HG03432 (cell line): ENCODE data around the gene ADRA2B.

ENCODE experiments used
- ATAC-seq: cut with Tn5 transposase; IDR thresholded peaks from one replicate; pipeline ENCODE4 v1.9.1; 2021; ENCODE audit warnings: mild to moderate bottlenecking, moderate library complexity; ENCODE audit not compliant: unreplicated experiment

ADRA2B gene

DNA sequence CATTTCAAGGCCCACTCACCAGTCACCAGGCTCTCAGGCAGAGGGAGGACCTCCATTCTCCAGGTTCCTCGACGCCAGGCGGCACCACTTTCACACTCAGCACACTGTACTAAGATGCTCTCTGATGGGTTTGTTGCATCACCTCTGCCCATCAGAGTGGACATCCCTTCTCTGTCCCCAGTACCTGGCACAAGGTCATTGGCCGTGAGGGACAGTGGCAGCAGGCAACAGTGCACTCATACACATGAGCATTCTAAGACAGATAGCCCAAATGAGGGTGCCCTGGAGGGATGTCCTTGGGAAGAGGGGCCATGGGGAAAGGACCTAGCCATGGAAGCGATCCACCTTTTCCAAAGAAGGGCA is 3.0 kb upstream of the ADRA2B start:
- no peak for ATAC-seq

DNA sequence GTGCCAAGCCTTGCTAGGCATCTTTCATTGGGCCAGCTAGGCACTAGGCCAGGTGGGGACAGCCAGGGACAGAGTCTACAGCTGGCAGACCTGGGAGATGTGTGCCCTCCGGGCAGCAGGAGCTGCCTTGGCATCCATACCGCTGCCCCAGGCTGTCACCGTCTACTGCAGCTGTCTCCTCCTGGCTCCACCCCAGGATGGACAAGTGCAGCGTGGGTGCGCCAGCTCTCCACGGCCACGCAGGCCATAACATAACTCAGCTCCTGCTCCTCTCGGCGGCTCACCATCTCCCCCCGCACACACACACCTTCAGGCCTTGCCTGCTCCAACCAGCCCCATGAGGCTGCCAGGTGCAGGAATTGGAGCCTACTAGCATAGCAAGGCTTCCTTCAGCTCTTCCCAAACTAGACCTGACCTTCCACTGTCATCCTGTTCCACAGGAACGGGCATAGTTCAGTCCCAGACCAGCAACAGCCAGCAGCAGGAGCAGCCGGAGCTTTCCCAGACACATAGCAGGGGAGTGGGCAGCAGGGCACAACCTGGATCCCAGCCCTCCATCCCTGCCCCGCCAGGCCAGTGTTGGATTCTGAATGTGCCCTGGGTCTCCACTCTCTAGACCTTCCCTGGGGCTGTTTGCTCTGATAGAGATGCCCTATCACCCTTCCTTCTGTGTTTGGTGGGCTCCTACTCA is 2.5 kb upstream of the ADRA2B start:
- no peak for ATAC-seq

DNA sequence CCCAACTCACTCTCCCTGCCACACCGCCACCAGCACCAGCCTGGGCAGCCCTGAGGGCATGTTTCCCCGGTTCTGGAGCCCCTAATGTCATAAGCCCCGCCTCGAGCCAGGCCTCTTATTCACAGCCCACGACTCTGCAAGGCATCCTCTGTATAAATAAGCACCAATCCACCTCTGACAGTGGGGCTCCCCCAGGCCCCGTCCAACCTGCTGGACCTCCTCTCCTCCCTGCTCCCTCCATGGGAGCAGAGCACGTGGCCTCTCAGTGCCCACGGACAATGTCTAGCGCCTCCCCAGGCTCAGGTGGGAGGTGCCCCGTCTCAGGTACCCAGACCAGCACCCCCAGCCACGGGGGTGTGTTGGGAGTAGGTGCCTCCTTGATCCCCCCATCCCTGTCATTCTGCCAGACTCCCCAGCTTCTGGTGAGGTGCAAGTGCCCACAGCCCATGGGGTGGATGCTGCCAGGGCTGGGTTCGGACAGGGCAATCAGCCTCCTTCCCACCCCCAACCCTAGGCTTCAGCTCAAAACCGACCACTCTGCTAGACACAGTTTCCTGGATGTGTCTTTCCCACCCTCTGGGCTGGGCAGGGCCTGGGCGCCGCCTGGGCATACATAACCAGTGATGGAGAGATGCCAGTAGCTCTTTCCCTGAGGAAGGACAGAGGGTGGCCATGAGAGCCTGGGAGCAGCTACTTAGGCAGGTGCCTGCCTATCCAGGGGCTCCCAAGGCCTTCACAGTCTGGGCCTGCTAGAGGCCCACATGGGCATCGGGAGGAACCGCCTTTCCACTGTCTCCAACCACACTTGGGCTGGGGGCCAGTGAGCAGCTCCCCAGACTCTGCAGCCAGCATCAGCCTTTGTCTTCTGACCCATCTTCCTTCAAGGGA is 1.6 kb upstream of the ADRA2B start:
- no peak for ATAC-seq

- peak; percentile 78 for ATAC-seq
Observed at GRCh38 chr2:96116879-96117533, 635 bp upstream of the ADRA2B start.

DNA sequence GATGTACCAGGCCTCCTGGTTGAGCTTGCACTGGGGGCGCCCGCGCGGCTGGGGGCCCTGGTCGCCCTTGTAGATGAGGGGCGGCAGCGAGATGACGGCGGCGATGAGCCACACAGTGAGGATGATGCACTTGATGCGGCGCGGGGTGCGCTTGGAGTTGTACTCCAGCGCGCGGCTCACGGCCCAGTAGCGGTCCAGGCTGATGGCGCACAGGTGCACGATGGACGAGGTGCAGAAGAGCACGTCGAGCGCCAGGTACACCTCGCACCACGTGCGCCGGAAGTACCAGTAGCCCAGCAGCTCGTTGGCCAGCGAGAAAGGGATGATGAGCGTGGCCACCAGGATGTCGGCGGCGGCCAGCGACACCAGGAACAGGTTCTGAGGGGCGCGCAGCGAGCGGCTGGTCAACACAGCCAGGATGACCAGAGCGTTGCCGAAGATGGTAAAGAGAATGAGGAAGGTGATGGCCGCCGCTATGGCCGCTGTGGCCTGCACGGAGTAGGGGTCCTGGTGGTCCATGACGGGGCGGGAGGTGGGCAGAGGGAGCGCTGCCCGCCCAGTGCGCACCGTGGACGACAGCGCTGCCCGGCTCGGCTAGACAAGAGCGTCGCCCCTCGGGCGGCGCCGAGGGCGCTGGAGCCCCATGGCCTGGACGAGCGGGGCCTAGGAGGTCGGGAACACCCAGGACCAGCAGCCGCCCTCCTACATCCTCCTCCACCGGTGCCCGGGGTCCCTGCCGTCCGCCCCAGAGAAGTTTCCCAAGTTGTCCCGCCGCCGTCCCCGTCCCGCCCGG is 544 bp downstream of the ADRA2B start:
- ATAC-seq: no peak

GRCh38 chr2:96114903-96115581 is 1.3 kb downstream of the ADRA2B start:
- ATAC-seq: no peak

DNA sequence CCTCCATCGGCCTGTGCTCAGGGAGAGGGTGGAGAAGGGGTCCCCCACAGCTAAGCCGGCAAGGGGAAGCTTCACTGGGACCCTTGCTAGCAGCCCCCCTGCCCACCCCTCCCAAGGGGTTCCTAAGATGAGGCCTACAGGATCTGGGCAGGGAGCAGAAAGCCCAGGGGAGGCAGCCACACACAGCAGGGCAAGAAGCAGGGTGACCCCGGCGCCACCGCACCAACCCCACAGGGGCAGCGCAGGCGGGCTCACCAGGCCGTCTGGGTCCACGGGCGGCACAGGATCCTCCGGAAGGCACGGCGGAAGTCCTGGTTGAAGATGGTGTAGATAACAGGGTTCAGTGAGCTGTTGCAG is 1.8 kb downstream of the ADRA2B start:
- no peak for ATAC-seq

DNA sequence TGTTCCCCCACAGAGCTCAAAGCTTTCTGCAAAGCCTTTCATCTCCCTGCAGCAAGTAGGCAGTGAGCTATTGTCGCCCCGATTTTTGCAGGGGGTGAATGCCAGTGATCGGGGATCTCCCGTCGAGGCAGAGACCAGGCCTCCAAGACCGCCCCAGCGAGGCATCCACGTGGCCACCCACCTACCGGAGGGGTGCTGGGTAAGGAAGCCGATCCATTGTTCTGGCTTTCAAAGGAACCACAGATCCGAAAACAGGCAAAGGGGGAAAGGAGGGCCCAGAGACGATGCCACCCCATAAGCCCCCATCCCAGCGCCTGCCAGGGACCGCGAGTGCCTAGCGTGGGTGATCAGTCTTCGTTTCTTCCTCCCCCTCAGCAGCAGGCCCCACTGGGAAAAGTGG is 2.4 kb downstream of the ADRA2B start:
- no peak for ATAC-seq

GRCh38 chr2:96113367-96113677 is 3.0 kb downstream of the ADRA2B start:
- ATAC-seq: no peak

DNA sequence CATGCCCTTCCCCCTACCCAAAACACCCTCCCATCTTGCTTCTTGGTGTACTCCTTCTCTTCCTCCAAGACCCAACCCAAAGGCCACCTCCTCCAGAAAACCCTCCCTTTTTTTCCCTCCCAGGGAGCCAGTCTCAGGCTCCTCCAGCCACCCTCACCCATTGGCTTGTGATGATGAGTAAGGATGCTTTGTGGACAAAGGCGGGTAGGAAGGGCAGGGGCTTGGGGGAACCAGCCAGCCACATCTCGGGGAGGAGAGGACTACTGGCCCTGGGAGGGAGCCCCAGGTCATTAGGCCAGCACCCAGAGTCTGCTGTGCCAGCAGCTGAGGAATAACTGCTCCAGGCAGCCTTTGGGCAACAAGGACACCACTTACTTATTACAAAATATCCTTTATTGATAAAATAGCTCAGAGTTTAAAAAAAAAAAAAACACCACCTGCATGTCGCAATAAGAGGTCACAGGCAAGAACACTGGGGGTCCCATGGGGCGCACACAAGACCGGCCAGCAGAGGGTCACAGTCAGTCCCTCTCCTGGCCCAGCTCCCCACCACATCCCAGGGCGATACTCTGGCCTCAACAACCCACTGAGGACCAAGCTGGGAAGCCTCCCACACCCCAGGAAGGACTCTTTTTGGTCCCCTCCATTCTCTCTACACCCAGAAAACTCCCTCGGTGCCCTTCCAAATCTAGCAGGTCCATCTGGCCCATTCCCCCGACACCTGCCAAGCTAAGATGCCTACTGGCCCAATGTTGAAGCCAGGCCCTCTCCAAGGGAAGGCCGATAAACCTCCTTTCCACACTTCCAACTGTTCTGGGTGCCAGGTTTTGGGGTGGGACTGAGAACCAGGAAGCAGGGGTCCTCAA is 3.6 kb downstream of the ADRA2B start:
- no peak for ATAC-seq

DNA sequence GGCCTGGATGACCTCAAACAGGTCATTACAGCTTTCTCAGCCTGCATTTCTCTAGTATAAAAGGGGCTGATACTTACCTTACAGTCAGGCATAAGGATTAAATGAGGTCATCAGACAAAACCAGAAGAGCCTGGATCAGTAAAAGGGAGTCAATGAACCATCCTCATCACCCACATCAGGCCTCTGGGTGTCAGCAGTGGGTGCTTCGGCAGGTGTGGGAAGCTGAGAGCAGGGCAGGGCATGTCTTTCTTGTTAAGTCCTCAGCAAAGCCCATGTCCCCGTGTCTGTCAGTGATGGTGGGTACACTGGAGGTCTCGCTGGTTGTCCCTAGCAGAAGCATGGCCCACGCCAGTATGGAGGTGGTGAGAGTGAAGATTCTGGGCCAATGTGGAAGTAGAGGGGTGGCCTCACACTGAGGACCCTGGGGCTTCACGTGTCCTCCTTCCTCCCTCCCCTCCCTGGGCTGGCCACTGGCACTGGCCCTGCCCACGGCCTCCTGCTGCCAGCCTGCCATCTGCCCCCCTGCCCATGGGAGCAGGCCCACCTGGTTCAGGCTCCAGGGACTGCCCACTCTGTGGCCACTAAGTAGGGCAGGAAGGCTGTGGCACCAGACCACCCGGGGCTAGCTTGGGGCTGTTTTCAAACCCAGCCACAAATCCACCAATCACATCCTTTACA is 4.4 kb downstream of the ADRA2B start:
- ATAC-seq: no peak

GRCh38 chr2:96111257-96111640 is 5.1 kb downstream of the ADRA2B start:
- ATAC-seq: no peak

- ATAC-seq: no peak
Observed at GRCh38 chr2:96110621-96111256, 5.6 kb downstream of the ADRA2B start.

DNA sequence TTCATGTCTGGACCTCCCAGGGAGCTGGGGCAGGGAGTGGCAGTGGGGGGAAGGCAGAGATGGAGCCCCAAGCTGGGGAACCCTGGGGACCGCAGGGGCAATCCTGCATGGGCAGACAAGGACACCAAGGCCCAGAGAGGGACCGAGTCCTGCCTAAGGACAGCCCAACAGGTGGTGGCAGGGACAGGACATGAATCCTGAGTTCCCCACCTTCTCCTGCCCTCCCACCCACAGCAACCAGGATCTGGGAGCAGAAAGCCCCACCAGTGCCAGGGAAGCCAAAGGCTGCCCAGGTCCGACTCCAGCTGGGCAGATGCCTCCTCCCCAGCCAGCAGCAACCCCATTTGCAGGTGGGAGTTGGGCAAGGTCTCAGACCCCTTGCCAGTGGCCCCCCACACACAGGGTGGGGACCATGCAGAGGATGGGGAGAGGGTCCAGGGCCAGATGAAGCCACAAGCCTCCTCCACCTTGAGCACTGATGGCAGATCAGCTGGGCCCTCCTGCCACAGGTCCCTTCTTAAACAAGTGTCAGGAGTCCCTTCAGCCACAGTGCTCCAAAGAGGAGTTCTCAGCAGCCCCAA is 6.3 kb downstream of the ADRA2B start:
- ATAC-seq: no peak

DNA sequence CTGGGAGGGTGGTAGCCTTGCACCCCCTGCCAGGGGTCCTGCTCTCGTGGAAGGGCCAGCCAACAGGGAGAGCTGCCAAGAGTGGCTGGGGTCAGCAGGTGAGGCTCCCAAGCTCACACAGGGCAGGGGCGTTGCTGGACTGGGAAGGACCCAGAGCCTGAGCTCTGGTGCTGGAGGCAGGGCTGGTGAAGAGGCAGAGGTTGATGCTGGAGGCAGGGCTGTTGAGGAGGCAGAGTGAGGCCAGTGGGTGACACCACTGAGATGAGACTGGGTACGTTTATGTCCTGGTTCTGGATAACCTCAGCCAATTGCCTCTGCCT is 7.0 kb downstream of the ADRA2B start:
- ATAC-seq: no peak

GRCh38 chr2:96108541-96109360 is 7.6 kb downstream of the ADRA2B start:
- ATAC-seq: no peak

GRCh38 chr2:96108151-96108540 is 8.2 kb downstream of the ADRA2B start:
- ATAC-seq: no peak

DNA sequence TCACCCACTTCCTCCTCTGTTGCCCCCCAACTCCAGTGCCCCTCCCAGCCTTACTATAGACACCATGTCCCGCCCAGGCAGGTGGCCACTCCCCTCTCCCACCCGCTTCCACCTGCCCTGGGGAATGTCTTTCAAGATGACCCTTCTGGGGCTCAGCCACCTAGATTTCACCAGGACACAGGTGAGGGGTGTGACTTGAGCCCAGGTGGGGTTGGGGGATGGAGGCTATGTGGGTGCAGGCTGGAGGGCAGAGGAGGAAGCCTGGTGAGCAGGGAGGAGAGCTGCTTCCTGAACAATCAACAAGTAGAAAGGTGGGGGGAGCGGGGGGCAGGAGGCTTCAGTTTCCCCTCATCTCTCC is 8.7 kb downstream of the ADRA2B start:
- ATAC-seq: no peak
